Activated B cell treated with CpG ODN at 0.5 μM for 24 hours (primary cell): Measurements from ENCODE around the gene IFNAR1. TPM values are rescaled to one million over a fixed set of nuclear protein-coding genes. Genes with fewer than 3 reads are reported as not detected.

Experiments used
- ATAC-seq: fragments of 200-7000 bp; cut with Tn5 transposase; one replicate; pipeline ENCODE4 v1.10.0; 2021; ENCODE audit warnings: low read depth, mild to moderate bottlenecking, moderate library complexity
- CTCF ChIA-PET: fragments of 350-600 bp; sonication (Branson Sonifier 250); formaldehyde crosslinking; loops from one replicate; lab custom pipeline; 2021; ENCODE audit warnings: antibody characterized with exemption; lab: Charles Lee
- POLR2A ChIA-PET: fragments of 350-600 bp; sonication (Branson Sonifier 250); formaldehyde crosslinking; loops from one replicate; lab custom pipeline; 2021; ENCODE audit warnings: antibody characterized with exemption; lab: Charles Lee
- DNase-seq: peaks from one replicate; pipeline ENCODE4 v3.0.0; 2022
- H3K27ac Mint-ChIP-seq: one replicate; pipeline ENCODE4 v1.8.0; 2020; ENCODE audit warnings: mixed read lengths
- H3K27me3 Mint-ChIP-seq: one replicate; pipeline ENCODE4 v1.8.0; 2021; ENCODE audit warnings: mixed read lengths
- H3K36me3 Mint-ChIP-seq: one replicate; pipeline ENCODE4 v1.8.0; 2021; ENCODE audit warnings: low read depth, mixed read lengths
- H3K4me1 Mint-ChIP-seq: one replicate; pipeline ENCODE4 v1.8.0; 2021; ENCODE audit warnings: mixed read lengths
- H3K4me3 Mint-ChIP-seq: one replicate; pipeline ENCODE4 v1.8.0; 2020; ENCODE audit warnings: mild to moderate bottlenecking, mixed read lengths
- H3K9me3 Mint-ChIP-seq: one replicate; pipeline ENCODE4 v1.8.0; 2020; ENCODE audit warnings: mixed read lengths
- CTCF ChIP-seq: fragments of 200-600 bp; IDR thresholded peaks from one replicate; pipeline ENCODE4 v1.8.0; 2022; ENCODE audit warnings: antibody characterized with exemption, mild to moderate bottlenecking
- intact Hi-C: fragments of 100-400 bp; cut with micrococcal nuclease; formaldehyde crosslinking; loops from one replicate; pipeline ENCODE4 v1.15.1; 2024
- total RNA-seq: library from RNA; stranded (reverse); gene quantifications from 2 replicates; pipeline ENCODE4 v1.2.3, GENCODE V29; 2022

The IFNAR1 gene
- total RNA-seq, 1 donor from 2014 or later, result 34.5 TPM

DNA sequence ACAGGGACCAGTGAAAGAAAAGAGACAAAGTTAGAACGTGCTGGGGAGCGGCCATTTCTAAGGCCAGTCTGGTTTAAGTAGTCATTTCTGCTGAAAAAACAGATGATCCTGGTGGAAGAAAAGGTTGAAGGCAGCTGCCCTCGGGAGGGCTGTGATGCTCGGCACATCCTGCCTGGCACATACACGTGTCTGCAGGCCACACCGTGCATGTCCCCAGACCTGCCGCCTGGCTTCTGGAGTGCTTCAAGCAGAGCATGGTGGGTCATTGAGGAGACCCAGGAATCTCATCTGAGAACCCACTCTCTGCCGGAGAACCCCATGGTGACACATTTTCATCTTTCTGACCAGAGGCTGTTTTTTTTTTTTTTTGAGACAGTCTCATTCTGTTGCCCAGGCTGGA lies 32.4 kb downstream of the IFNAR1 start:
- H3K9me3 Mint-ChIP-seq, result no peaks in the 10 kb centered on the region
- ATAC-seq (no peak), DNase-seq (no peak)
- no peak overlapping the region for H3K4me3 Mint-ChIP-seq
- H3K36me3 Mint-ChIP-seq, result peaks cover 47% of the 10 kb centered on the region
- no peaks in the 10 kb centered on the region for H3K27me3 Mint-ChIP-seq
- ChIA-PET CTCF (no interaction called here), POLR2A (no interaction called here)
- H3K4me1 Mint-ChIP-seq, result peaks cover 28% of the 10 kb centered on the region
- H3K27ac Mint-ChIP-seq, result peak overlapping the region; percentile 41
- intact Hi-C loops, result loop anchor here (2.0 to 5.0 kb wide), 2 partner anchors 16 to 520 kb away; no protein-coding TSS in a partner anchor
- TF ChIP-seq CTCF, result no peak

- H3K9me3 Mint-ChIP-seq, result no peaks in the 10 kb centered on the region
- ChIA-PET POLR2A (interaction anchor here (0.6 to 4.4 kb wide), 8 partner anchors 16 to 93 kb away, joined by 4 to 102 read pairs (median 19); partner anchors contain the start of genes IFNAR1 and IL10RB), CTCF (interaction anchor here (1.1 to 5.0 kb wide), 8 partner anchors 11 to 162 kb away, joined by 4 to 149 read pairs (median 21); partner anchors contain the start of genes IFNAR1 and IL10RB)
- intact Hi-C loops, result loop anchor here (5.0 kb wide), 1 partner anchor 522 kb away; no protein-coding TSS in a partner anchor
- H3K36me3 Mint-ChIP-seq, result peaks cover 34% of the 10 kb centered on the region
- no peak for TF ChIP-seq CTCF
- ATAC-seq (no peak), DNase-seq (no peak)
- H3K27ac Mint-ChIP-seq, result peak overlapping the region; percentile 70
- H3K4me3 Mint-ChIP-seq, result no peak overlapping the region
- H3K27me3 Mint-ChIP-seq, result no peaks in the 10 kb centered on the region
- peaks cover 41% of the 10 kb centered on the region for H3K4me1 Mint-ChIP-seq
Observed at GRCh38 chr21:33359446-33359845, 34.7 kb downstream of the IFNAR1 start.

GRCh38 chr21:33360281-33360680 lies 35.5 kb downstream of the IFNAR1 start:
- no peaks in the 10 kb centered on the region for H3K27me3 Mint-ChIP-seq
- POLR2A ChIA-PET, result interaction anchor here (0.9 to 4.4 kb wide), 10 partner anchors 12 to 94 kb away, joined by 4 to 102 read pairs (median 29); partner anchors contain the start of genes IFNAR1, IFNGR2 and IL10RB
- TF ChIP-seq CTCF, result no peak
- H3K36me3 Mint-ChIP-seq, result peaks cover 26% of the 10 kb centered on the region
- intact Hi-C loops, result loop anchor here (2.0 to 5.0 kb wide), 3 partner anchors 53 to 182 kb away; partner anchors contain the start of genes GART and SON
- H3K4me1 Mint-ChIP-seq, result peaks cover 42% of the 10 kb centered on the region
- ATAC-seq, result no peak
- H3K9me3 Mint-ChIP-seq, result no peaks in the 10 kb centered on the region
- H3K4me3 Mint-ChIP-seq, result peak overlapping the region; percentile 78
- peak overlapping the region; percentile 70 for H3K27ac Mint-ChIP-seq
- CTCF ChIA-PET, result interaction anchor here (0.5 to 5.0 kb wide), 20 partner anchors 9 to 163 kb away, joined by 3 to 149 read pairs (median 16); partner anchors contain the start of genes IFNAR1, IL10RB and TMEM50B
- DNase-seq, result no peak

DNA sequence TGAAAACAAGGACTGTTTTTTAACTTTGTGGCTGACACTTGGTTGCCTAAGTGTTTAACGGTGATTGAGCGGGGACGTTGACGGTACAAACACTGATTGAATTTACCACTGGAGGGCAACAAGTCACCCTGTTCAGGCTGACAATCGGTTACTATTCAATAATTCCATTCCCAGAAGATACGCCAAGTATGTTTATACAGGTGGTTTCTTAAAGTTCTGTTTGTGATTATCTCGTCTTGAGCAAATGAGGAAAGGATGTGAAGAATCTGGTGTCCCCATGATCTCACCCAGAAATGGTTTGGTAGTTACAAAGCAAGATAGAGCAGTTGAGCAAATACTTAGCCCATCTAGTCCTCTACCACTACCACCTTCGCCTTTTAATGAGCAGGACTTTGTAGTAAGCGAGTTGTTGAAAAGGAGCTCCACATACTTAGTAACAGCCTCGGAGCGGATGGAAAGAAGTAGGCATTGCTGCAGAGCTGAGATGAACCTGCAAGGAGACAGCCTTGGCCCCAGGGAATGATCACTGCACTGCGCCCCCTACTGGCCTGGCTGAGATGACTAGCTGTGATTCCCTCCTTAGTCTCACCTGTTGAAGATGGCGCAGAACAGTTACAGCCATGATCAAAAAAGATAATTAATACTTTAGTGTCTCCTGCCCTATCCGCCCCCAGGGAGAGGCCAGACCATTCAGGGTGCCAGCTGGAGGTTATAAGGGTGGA lies 36.3 kb downstream of the IFNAR1 start:
- CTCF ChIA-PET, result interaction anchor here (0.7 to 5.0 kb wide), 36 partner anchors 8 to 246 kb away, joined by 3 to 149 read pairs (median 8); partner anchors contain the start of genes IFNAR1, IFNGR2, IL10RB and TMEM50B
- Mint-ChIP-seq H3K27ac (peak overlapping the region; percentile 93), H3K27me3 (no peaks in the 10 kb centered on the region), H3K36me3 (peaks cover 18% of the 10 kb centered on the region), H3K9me3 (peaks cover 1% of the 10 kb centered on the region), H3K4me1 (peaks cover 41% of the 10 kb centered on the region), H3K4me3 (peak overlapping the region; percentile 78)
- intact Hi-C loops, result loop anchor here (1.0 to 5.0 kb wide), 9 partner anchors 13 to 181 kb away; partner anchors contain the start of genes GART, IFNAR1 and SON
- peak; percentile 80 for ATAC-seq
- peak; percentile 73 for DNase-seq
- POLR2A ChIA-PET, result interaction anchor here (0.6 to 4.4 kb wide), 35 partner anchors 10 to 590 kb away, joined by 3 to 102 read pairs (median 7); partner anchors contain the start of genes IFNAR1, IFNGR2, IL10RB and PAXBP1
- TF ChIP-seq CTCF, result peak; percentile 87
